Natural killer cell (primary cell): Measurements from ENCODE around the gene CASTOR1. TPM values are rescaled to one million over a fixed set of nuclear protein-coding genes. Genes with fewer than 3 reads are reported as not detected.

Experiments
- ATAC-seq, 3 donors: fragments of 150-1000 bp in 2 of 3; fragments of 200-7000 bp in 1 of 3; cut with Tn5 transposase; 1 replicate in 1 of 3; 2 replicates in 2 of 3; pipeline ENCODE4 v1.10.0; 2021; ENCODE audit warnings: mild to moderate bottlenecking in 2 of 3, moderate library complexity in 2 of 3
- DNase-seq, 2 donors: peaks; one replicate each; pipeline versions ENCODE4 v3.0.0 to v3.0.0-alpha.2; 2013 to 2021; ENCODE audit warnings: mixed read lengths in 1 of 2
- H3K27ac ChIP-seq: one replicate; pipeline ENCODE4 v1.5.1; 2013; ENCODE audit warnings: mild to moderate bottlenecking, low read length
- H3K27me3 ChIP-seq: one replicate; pipeline ENCODE4 v1.6.1; 2013; ENCODE audit warnings: low read length; ENCODE audit not compliant: control insufficient read depth, insufficient read depth
- H3K36me3 ChIP-seq: one replicate; pipeline ENCODE4 v1.6.1; 2013; ENCODE audit warnings: low read length; ENCODE audit not compliant: control insufficient read depth, insufficient read depth
- H3K4me1 ChIP-seq: one replicate; pipeline ENCODE4 v1.6.1; 2013; ENCODE audit warnings: low read length; ENCODE audit not compliant: control insufficient read depth, insufficient read depth
- H3K4me3 ChIP-seq: one replicate; pipeline ENCODE4 v1.5.1; 2013; ENCODE audit warnings: low read length
- H3K9me3 ChIP-seq: one replicate; pipeline ENCODE4 v1.6.1; 2013; ENCODE audit warnings: low read length; ENCODE audit not compliant: control insufficient read depth, insufficient read depth
- H3K27ac Mint-ChIP-seq, 2 donors: one replicate each; pipeline ENCODE4 v1.8.0; 2022; ENCODE audit warnings: mild to moderate bottlenecking in 2 of 2, mixed read lengths in 2 of 2, moderate library complexity in 1 of 2
- H3K27me3 Mint-ChIP-seq, 2 donors: one replicate each; pipeline ENCODE4 v1.8.0; 2022; ENCODE audit warnings: low read depth in 2 of 2, mixed read lengths in 2 of 2
- H3K36me3 Mint-ChIP-seq: one replicate; pipeline ENCODE4 v1.8.0; 2022; ENCODE audit warnings: mixed read lengths
- H3K4me1 Mint-ChIP-seq, 2 donors: one replicate each; pipeline ENCODE4 v1.8.0; 2022; ENCODE audit warnings: mixed read lengths in 2 of 2
- H3K4me3 Mint-ChIP-seq: one replicate; pipeline ENCODE4 v1.8.0; 2022; ENCODE audit warnings: mild to moderate bottlenecking, moderate library complexity, mixed read lengths
- H3K9me3 Mint-ChIP-seq, 2 donors: one replicate each; pipeline ENCODE4 v1.8.0; 2022; ENCODE audit warnings: mixed read lengths in 2 of 2
- WGBS: methylation state at CpG from one replicate; pipeline ENCODE4 v1.1.7; 2013; ENCODE audit warnings: missing lambda C conversion rate; ENCODE audit not compliant: insufficient coverage; 5-methylcytosine and 5-hydroxymethylcytosine counted together
- intact Hi-C: fragments of 100-400 bp; cut with micrococcal nuclease; formaldehyde crosslinking; loops from one replicate; pipeline ENCODE4 v1.14.2; 2022
- total RNA-seq, 4 donors: library from RNA; stranded (reverse); fragments of 120-200 nt in 1 of 4; gene quantifications; one replicate each; pipeline versions ENCODE4 v1.2.3 to v1.2.4, GENCODE V29; 2013 to 2022
- TF ChIP-seq, protein P1 (sequence below): fragments of 200-600 bp; IDR thresholded peaks from one replicate; pipeline ENCODE4 v1.8.0; 2022; ENCODE audit warnings: antibody characterized with exemption

The CASTOR1 gene
- total RNA-seq, 3 donors from 2014 or later (not counting 1 experiment from before 2014, with no cell fraction given) = 7.0 to 11.9 (median 8.8) TPM

- H3K9me3 ChIP-seq = no peaks in the 10 kb centered on the region
- ATAC-seq = peak; percentile 48 to 66 (median 53)
- H3K27me3 ChIP-seq = no peaks in the 10 kb centered on the region
- Mint-ChIP-seq H3K4me3 (peak overlapping the region; percentile 77), H3K27me3 (no peaks in the 10 kb centered on the region), H3K27ac (peak overlapping the region; percentile 67 to 88), H3K9me3 (no peaks in the 10 kb centered on the region), H3K36me3 (no peaks in the 10 kb centered on the region), H3K4me1 (peaks cover 19 to 39% of the 10 kb centered on the region in 2 donors)
- peaks cover 50% of the 10 kb centered on the region for H3K4me1 ChIP-seq
- 12% methylated on average over 5 of the region's 5 CpGs for WGBS
- peak; percentile 79 to 94 for DNase-seq
- no peak overlapping the region for H3K4me3 ChIP-seq
- intact Hi-C loops = loop anchor here (1.0 to 5.0 kb wide), 7 partner anchors 25 to 197 kb away; partner anchors contain the start of genes LIF, RNF215, SF3A1 and TBC1D10A
- TF ChIP-seq, protein P1, sequence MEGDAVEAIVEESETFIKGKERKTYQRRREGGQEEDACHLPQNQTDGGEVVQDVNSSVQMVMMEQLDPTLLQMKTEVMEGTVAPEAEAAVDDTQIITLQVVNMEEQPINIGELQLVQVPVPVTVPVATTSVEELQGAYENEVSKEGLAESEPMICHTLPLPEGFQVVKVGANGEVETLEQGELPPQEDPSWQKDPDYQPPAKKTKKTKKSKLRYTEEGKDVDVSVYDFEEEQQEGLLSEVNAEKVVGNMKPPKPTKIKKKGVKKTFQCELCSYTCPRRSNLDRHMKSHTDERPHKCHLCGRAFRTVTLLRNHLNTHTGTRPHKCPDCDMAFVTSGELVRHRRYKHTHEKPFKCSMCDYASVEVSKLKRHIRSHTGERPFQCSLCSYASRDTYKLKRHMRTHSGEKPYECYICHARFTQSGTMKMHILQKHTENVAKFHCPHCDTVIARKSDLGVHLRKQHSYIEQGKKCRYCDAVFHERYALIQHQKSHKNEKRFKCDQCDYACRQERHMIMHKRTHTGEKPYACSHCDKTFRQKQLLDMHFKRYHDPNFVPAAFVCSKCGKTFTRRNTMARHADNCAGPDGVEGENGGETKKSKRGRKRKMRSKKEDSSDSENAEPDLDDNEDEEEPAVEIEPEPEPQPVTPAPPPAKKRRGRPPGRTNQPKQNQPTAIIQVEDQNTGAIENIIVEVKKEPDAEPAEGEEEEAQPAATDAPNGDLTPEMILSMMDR = peak; percentile 74
- peak overlapping the region; percentile 4 for H3K27ac ChIP-seq
- H3K36me3 ChIP-seq = peaks cover 8% of the 10 kb centered on the region
These were observed 1.5 kb downstream of the CASTOR1 start for GRCh38 chr22:30287648-30288418.

DNA sequence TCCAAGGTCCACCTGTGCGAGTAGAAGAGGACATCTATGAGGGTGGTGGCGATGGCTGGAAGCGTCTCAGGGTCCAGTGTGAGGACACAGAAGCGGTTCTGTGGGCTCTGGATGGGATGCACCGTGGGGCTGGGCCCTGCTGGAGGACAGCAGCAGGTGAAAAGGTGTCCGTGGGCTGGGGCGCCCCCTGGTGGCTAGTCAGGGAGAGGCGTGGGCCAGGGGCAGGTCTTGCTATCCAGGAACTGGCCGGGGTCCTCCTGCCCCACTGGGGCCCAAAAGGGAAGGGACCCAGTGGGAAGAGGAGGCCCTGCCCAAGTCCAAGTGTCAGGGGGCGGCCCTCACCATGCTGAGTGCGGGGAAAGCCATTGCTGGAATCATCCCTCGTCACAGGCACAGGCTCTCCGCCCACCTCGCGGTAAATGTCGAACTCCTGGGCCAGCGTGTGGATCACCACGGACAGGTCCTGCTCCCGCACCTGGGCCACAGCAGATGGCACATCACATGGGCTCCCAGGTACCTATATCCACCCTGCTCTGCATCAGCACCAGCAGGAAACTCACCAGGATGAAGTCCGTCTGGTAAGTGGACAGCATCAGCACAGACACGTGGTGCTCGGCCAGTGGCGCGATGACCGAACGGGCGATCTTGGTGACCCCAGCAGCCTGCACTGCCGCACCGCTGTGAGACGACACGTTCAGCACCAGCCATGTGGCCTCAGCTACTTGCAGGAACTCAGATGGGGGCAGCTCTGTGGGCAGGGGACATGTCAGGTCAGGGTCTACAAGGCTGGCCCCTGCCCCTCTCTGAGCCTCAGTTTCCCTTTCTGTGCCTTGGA lies 2.3 kb downstream of the CASTOR1 start:
- ATAC-seq = peak; percentile 34 to 63 (median 48)
- Mint-ChIP-seq H3K36me3 (no peaks in the 10 kb centered on the region), H3K9me3 (no peaks in the 10 kb centered on the region), H3K4me1 (peaks cover 19 to 39% of the 10 kb centered on the region in 2 donors), H3K4me3 (no peak overlapping the region), H3K27ac (no peak overlapping the region), H3K27me3 (no peaks in the 10 kb centered on the region)
- TF ChIP-seq, protein P1 = peak; percentile 93
- intact Hi-C loops = loop anchor here (1.0 to 5.0 kb wide), 6 partner anchors 24 to 198 kb away; partner anchors contain the start of genes LIF, RNF215 and SF3A1
- Histone ChIP-seq H3K27ac (no peak overlapping the region), H3K27me3 (no peaks in the 10 kb centered on the region), H3K9me3 (no peaks in the 10 kb centered on the region), H3K4me1 (peaks cover 58% of the 10 kb centered on the region), H3K36me3 (peaks cover under 1% of the 10 kb centered on the region), H3K4me3 (no peak overlapping the region)
- DNase-seq = peak; percentile 83 to 89
- WGBS = 58% methylated on average over 31 of the region's 31 CpGs

DNA sequence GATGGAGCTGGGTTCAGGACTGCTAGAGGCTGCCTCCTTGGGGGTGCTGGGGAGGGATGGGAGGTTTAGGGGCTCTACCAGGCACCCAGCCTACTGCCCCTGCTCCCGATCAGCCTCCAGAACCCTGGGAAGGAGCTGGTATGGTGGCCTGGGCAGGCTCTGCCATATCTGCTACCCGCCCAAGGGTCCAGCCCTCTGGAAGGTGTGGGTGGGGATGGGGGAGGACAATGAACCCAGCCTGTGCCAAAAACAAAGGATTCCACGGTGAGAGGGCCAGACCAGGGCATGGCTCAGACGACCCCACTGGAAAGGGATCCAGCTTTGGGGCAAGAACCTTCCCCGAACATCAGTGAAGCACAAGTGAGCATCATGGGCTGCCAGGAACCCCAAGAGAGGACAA lies 3.0 kb downstream of the CASTOR1 start:
- H3K27me3 ChIP-seq = no peaks in the 10 kb centered on the region
- H3K9me3 Mint-ChIP-seq = no peaks in the 10 kb centered on the region
- peaks cover 59% of the 10 kb centered on the region for H3K4me1 ChIP-seq
- 96% methylated on average over 5 of the region's 5 CpGs for WGBS
- H3K4me3 Mint-ChIP-seq = no peak overlapping the region
- H3K36me3 ChIP-seq = no peaks in the 10 kb centered on the region
- H3K4me3 ChIP-seq = no peak overlapping the region
- no peak overlapping the region for H3K27ac ChIP-seq
- intact Hi-C loops = loop anchor here (5.0 kb wide), 1 partner anchor 39 kb away; the partner anchor contains the start of gene LIF
- H3K9me3 ChIP-seq = no peaks in the 10 kb centered on the region
- TF ChIP-seq, protein P1 = no peak
- no peaks in the 10 kb centered on the region for H3K27me3 Mint-ChIP-seq
- no peak for DNase-seq
- peaks cover 19 to 33% of the 10 kb centered on the region in 2 donors for H3K4me1 Mint-ChIP-seq
- no peak for ATAC-seq
- no peak overlapping the region for H3K27ac Mint-ChIP-seq
- no peaks in the 10 kb centered on the region for H3K36me3 Mint-ChIP-seq
